ENCODE results near the gene ADARB2. TPM values are rescaled to one million over a fixed set of nuclear protein-coding genes. Genes with fewer than 3 reads are reported as not detected.

The ADARB2 gene
- total and polyA plus RNA-seq, 7 donors: 0.05 to 0.39 (median 0.15) TPM; not detected in 2

GRCh38 chr10:1610986-1611770 lies 126.1 kb downstream of the ADARB2 start:
- TF ChIP-seq CTCF (IDR thresholded peaks at IDR 0.05): no peak
- intact Hi-C loops (cut with DNase I): no loop called here
- Histone ChIP-seq H3K4me1 (no peaks in the 10 kb centered on the region), H3K27ac (no peak overlapping the region), H3K36me3 (ENCODE audit: insufficient read depth in 1 of 2, low read depth in 1 of 2) (no peaks in the 10 kb centered on the region), H3K4me3 (no peak overlapping the region), H3K27me3 (ENCODE audit: insufficient read depth in 3 of 3, low read length in 2 of 3) (peaks cover 0 to 53% (median 5%) of the 10 kb centered on the region in 3 donors), H3K9me3 (no peaks in the 10 kb centered on the region)
- no peak for DNase-seq
- WGBS, 3 donors: 39 to 48% (median 46%) methylated on average over 22 of the region's 22 CpGs
- ATAC-seq: no peak

- intact Hi-C loops (cut with DNase I): no loop called here
- Histone ChIP-seq H3K27me3 (ENCODE audit: insufficient read depth in 3 of 3, low read length in 2 of 3) (peaks cover 0 to 53% (median 5%) of the 10 kb centered on the region in 3 donors), H3K36me3 (ENCODE audit: insufficient read depth in 1 of 2, low read depth in 1 of 2) (no peaks in the 10 kb centered on the region), H3K4me3 (no peak overlapping the region), H3K4me1 (no peaks in the 10 kb centered on the region), H3K27ac (no peak overlapping the region), H3K9me3 (no peaks in the 10 kb centered on the region)
- TF ChIP-seq CTCF (IDR thresholded peaks at IDR 0.05): no peak
- 47 to 58% (median 48%) methylated on average over 11 of the region's 11 CpGs for WGBS, 3 donors
- DNase-seq: no peak
- ATAC-seq: no peak
These were observed 127.7 kb downstream of the ADARB2 start for GRCh38 chr10:1609648-1609970.

GRCh38 chr10:1608851-1609647 lies 128.3 kb downstream of the ADARB2 start:
- no peak for ATAC-seq
- intact Hi-C loops (cut with DNase I): no loop called here
- Histone ChIP-seq H3K36me3 (ENCODE audit: insufficient read depth in 1 of 2, low read depth in 1 of 2) (no peaks in the 10 kb centered on the region), H3K9me3 (no peaks in the 10 kb centered on the region), H3K4me1 (no peaks in the 10 kb centered on the region), H3K27me3 (ENCODE audit: insufficient read depth in 3 of 3, low read length in 2 of 3) (peaks cover 0 to 53% (median 5%) of the 10 kb centered on the region in 3 donors), H3K27ac (no peak overlapping the region), H3K4me3 (no peak overlapping the region)
- DNase-seq: no peak
- no peak for TF ChIP-seq CTCF (IDR thresholded peaks at IDR 0.05)
- WGBS, 3 donors: 8 to 12% (median 8%) methylated on average over 27 to 28 of the region's 28 CpGs

GRCh38 chr10:1608408-1608807 lies 128.9 kb downstream of the ADARB2 start:
- H3K4me3 ChIP-seq: no peak overlapping the region
- H3K36me3 ChIP-seq (ENCODE audit: insufficient read depth in 1 of 2, low read depth in 1 of 2): no peaks in the 10 kb centered on the region
- ATAC-seq (no peak), DNase-seq (no peak)
- no peak overlapping the region for H3K27ac ChIP-seq
- TF ChIP-seq CTCF (IDR thresholded peaks at IDR 0.05): no peak
- 27 to 37% (median 30%) methylated on average over 3 of the region's 3 CpGs for WGBS, 3 donors
- H3K4me1 ChIP-seq: no peaks in the 10 kb centered on the region
- H3K9me3 ChIP-seq: no peaks in the 10 kb centered on the region
- peaks cover 0 to 53% (median 5%) of the 10 kb centered on the region in 3 donors for H3K27me3 ChIP-seq (ENCODE audit: insufficient read depth in 3 of 3, low read length in 2 of 3)
- intact Hi-C loops (cut with DNase I): no loop called here
